Measurements from ENCODE around the gene LMO2.
A peak's percentile ranks its signal among the peaks of the same experiment; 100 is the strongest.
"Not testable (repeated sequence)": the region's sequence is repeated elsewhere in the genome, so short reads cannot be mapped to it uniquely, and the experiment has no call there.

LMO2 gene

GRCh38 chr11:33861386-33861785 is 30.5 kb downstream of the LMO2 start:
- DNase-seq (ENCODE audit: low spot score): no peak

DNA sequence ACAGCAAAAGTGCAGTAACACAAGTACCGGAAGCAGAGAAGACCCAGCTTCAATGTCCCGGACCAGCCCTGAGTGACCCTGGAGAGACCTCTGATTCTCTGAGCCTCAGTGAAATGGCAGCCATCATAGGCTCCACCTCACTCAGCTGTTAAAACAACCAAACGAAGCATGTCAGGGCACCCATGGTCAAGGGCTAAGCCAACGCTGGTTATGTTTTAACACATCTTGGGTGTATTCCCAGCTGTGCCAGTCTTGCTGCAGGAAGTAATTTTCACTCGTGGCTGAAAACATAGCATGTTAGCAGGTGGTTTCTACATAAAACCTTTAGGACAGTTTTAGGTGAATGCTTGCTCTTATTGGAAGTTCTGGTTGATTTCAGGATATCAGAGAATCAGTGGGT is 30.9 kb downstream of the LMO2 start:
- no peak for DNase-seq (ENCODE audit: low spot score)

DNA sequence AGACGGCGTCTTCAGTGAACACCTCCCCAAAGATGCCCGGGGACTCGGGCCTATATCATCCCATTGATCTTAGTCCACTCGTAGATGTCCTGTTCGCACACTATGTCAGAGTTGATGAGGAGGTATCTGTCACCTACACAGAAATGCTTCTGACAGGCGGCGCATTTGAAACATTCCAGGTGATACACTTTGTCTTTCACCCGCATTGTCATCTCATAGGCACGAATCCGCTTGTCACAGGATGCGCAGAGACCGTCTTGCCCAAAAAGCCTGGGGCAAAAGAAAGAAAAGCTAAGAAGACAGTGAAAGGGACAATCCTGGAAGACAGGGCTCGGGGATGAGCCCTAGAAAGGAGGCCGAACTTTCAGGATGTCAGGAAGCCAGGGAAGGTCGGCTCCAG is 32.6 kb downstream of the LMO2 start:
- no peak for DNase-seq (ENCODE audit: low spot score)

DNA sequence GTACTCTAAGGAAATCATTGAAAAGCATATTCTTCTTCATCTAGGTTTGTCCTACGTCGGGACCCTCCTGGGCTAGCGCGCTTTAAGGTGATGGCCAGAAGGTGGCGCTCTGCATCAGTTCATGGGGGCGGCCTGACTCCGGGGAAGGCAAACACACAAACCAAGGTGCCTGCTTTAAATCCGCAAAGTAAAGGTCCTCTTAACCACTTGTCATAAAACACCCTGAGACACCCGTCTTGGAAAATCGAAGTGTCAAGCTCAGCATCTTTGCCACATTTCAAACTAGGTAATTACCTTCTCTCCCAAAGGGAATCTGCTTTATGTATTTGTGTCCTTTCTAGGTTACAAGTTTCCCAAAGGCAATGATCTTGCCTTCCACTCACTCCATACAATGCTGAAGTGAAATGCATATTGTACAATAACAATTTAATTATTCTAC is 33.9 kb downstream of the LMO2 start:
- peak; percentile 78 for DNase-seq (ENCODE audit: low spot score)

DNA sequence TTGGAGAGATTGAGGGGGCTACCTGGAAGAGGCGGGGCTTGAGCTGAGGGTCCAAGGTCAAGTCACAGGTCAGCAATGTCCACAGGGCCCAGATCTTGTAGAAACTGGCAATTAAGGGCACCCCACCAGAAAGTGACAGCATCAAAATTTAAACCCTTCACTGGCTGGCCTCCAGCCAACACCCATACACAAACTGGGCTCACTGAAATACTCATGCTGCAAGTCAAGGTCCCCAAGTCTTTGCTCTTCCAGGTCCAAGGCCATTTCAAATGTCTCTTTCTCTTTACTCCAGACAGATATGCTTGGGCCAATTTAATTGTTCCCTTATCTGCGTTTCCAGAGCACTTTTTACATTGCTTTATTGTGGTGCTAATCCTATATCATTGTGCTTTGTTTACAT is 36.4 kb downstream of the LMO2 start:
- DNase-seq (ENCODE audit: low spot score): no peak

DNA sequence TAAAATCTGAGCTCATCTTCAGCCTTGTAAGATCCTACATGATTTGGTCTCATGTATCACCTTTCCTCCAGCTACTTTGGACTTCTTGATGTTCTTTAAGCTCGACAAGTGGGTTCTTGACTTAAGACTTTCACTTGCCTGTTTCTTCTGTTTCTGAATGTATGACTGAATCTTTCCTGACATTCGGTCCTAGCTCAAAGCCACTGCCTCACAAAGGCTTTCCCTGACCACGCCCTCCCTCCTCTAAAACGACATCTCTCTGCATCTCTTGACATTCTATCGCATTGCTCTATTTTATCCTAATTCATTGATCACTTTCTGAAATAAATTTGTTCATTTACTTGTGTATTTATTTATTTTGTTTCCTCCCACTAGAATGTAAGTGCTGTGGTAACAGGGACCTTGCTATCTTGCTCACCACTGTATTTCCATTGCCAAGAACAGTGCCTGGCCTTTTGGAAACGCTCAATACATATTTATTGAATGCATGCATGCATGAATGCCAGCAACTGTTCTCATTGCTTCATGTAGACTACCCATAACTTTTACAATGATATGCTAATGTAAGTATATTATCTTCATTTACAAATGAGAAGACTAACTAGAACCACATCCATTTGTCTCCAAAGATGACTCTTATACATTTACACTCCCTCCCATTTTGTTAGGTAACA is 43.0 kb downstream of the LMO2 start:
- DNase-seq (ENCODE audit: low spot score): no peak

DNA sequence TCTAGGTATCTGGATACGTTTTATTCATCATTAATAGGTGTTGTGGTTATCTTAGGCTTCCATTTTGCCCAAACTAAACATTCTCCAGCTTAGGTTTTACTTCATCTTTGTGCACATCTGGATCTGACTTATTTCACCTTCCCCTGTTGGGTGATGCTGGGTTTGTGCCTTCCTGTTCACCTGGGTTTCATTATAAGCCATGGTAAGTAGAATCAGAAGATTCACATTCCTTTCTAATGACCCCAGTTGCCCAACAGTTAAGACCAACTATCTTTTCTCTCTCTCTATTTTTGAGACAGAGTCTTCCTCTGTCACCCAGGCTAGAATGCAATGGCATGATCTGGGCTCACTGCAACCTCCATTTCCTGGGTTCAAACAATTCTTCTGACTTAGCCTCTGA is 44.6 kb downstream of the LMO2 start:
- DNase-seq (ENCODE audit: low spot score): no peak

DNA sequence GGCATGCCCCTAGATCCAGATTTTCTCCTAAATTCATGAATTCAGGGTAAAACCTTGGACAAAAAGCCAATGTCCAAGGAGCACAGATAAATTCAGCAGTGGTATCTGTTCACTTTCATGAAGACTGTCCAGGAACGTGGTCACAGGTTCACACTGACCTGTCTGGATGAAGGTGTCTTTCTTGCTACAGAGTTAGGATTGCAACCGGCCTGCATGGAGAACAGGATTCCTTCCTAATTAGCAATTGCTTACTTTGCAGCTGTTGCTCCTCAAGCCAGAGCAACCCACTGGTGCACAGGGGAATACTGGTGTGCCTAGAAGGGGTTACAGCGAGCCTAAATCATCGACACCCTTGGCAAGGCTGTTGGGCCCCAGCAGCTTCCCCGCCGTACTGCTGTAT is 47.6 kb downstream of the LMO2 start:
- DNase-seq (ENCODE audit: low spot score): no peak

DNA sequence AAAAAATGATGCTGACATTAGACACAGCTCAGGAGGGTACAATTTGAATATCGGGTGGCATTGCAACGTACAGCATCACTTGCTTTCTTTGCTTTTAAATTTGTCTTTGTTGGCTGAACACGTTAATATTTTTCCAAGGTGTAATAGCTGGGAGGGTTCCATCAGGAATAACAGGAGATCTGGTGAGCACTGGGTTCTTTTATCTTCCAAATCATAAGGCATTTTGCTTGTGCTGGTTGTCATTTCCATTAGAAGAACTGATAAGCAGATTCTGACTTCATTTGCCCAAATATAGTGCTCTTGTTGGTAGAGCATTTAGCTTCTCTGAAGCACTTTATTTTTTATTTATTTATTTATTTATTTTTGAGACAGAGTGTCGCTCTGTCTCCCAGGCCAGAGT is 48.9 kb downstream of the LMO2 start:
- DNase-seq (ENCODE audit: low spot score): no peak

DNA sequence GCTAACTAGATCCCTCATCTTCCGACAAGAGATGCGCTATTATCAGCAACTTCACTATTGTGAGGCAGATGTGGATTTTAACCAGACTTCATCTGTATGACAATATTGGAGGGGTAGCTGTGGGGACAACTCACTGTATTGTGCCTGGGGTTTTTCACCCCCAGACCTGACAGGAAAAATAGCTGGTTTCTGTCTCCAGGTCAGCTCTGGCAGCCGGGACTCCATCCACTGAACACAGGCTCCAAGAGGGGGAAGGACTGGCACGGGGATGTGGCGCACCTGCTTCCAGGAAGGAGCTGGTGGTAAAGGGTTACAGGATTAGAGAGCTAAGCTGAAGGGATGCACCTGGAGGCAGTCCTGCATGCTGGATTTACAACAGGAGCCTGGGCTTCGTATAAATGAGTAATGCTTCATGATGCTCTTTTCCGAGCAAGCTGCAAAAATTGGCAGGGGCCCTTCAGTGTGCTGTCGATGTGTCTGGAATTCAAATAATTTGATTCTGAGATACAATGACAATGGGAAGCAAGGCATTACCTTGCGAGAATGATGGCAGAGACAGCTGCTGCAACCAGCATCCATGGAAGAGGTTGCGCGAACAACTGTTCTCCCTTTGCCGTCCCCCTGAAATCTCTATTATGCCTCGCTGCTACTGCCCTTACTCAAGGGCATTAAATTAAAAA is 49.5 kb downstream of the LMO2 start:
- DNase-seq (ENCODE audit: low spot score): no peak

- DNase-seq (ENCODE audit: low spot score): not testable (repeated sequence)
Observed at GRCh38 chr11:33838234-33838633, 53.6 kb downstream of the LMO2 start.

GRCh38 chr11:33837334-33837733 is 54.5 kb downstream of the LMO2 start:
- DNase-seq (ENCODE audit: low spot score): not testable (repeated sequence)

DNA sequence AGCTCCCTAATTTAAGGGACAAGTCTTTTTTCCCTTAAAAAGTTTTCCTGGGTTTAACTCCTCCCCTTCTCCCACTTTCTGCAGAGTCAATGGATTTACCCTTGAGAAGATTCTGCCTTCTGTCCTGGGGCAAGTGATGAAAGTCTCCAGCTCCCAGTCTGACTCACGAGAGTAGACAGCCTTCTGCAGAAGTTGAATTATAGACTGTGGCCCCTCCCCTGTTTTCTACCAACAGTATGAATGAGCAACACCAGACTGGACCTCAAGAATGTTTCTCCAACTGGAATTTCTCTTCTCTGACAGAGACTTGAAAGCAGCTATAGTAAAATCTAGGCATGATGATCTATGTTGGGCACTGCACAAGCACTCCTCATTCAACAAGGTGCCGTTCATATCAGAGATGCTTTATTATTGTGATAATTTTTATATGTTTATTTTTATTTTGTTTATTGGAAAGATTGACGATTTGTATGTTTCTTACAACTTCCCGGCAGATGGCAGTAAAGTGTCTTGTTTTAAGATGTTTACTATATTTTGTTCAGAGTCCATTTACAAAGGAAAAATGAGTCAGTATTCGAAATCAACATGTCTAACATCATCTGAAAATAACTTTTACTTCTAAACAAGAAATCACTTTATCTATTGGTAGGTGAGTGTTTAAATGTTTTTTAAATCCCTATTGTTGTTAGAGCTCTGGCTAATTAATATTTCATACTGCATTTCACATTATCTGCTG is 56.6 kb downstream of the LMO2 start:
- peak; percentile 62 for DNase-seq (ENCODE audit: low spot score)

DNA sequence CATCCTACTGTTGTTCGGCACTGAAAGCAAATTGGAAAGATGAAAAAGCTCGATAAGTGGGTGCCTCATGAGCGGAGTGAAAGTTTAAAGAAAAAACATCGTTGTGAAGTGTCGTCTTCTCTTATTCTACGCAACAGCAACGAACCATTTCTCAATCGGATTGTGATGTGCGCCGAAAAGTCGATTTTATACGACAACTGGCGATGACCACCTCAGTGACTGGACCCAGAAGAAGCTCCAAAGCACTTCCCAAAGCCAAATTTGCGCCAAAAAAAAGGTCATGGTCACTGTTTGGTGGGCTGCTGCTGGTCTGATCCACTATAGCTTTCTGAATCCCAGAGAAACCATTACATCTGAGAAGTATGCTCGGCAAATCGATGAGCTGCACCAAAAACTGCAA is 59.2 kb downstream of the LMO2 start:
- no peak for DNase-seq (ENCODE audit: low spot score)

- no peak for DNase-seq (ENCODE audit: low spot score)
Observed at GRCh38 chr11:33830903-33831648, 60.8 kb downstream of the LMO2 start.

DNA sequence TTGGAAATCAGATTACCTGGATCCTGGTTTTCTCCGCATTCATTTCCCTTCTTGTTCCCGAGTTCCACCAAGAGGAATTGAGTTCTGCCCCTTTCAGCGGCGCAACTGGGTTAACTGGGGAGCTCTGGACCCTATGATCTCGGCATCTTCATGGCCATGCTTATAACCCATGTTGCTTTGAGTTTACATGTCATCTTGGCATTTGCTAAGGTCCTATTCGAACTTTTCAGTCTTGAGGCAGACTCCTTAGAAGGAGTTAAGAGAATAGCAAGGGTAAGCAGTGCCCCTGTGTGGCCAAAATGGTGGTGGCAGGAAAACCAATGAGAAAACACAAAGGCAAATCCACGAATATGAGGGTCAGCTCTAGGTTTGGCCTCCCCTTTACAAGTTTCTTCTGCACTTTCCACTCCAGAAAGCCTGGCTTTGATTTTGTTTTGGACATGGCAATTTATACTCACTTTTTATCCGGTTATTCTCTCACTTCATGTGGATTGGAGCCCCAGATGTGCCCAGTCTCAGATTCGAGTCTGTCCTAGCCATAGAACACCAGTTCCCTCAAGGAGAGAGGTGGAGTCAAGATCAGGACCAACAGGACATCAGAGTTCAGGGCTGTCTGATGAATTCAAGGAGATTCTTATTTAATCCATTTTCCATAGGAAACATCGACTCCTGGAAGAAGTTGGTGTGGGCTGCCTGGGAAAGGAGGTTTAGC is 62.3 kb downstream of the LMO2 start:
- DNase-seq (ENCODE audit: low spot score): peak; percentile 75

GRCh38 chr11:33828604-33829429 is 63.1 kb downstream of the LMO2 start:
- no peak for DNase-seq (ENCODE audit: low spot score)

- DNase-seq (ENCODE audit: low spot score): no peak
Observed at GRCh38 chr11:33827206-33827605, 64.7 kb downstream of the LMO2 start.

DNA sequence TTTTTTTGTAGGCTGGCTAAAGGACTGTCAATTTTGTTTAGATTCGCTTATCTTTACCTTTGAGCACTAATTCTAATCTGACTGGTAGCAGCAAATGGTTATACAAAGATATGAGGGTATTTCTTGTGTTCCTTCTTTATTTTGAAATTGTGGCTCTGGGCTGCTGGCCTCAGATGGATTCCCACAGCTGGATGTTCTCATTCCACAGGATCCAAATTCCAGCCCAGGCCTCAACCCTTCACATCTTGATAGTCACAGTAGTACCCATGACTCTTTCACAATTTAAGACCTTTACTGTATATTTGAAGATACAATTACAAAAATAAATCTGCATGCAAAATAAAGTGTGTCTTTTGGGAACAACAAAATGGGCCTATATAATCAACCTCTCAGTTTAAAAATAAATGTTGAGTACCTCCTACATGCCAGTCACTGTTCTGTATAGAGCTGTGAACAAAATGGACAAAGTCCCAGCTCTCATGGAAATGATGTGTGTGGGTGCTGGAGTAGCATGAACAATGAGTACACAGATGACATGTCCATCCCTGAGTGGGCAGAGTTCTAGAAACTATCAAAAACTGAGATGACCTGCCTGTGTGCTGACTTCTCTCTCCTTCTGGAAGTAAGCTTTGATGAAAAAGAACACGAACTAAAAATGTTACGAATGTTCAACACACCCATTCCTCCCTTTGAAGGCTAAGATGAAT is 65.9 kb downstream of the LMO2 start:
- DNase-seq (ENCODE audit: low spot score): no peak

DNA sequence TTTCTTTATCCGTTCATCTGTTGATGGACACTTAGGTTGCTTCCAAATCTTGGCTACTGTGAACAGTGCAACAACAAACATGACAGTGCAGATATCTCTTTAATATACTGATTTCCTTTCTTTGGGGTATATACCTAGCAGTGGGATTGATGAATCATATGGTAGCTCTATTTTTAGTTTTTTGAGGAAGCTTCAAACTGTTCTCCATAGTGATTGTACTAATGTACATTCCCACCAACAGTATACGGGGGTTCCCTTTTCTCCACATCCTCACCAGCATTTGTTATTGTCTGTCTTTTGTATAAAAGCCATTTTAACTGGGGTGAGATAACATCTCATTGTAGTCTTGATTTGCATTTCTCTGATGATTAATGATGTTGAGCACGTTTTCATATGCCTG is 68.9 kb downstream of the LMO2 start:
- DNase-seq (ENCODE audit: low spot score): not testable (repeated sequence)

Data from pons (tissue), 1 donor.